ENCODE data around the gene CALHM3.

Gene CALHM3

GRCh38 chr10:103447187-103447586 is 31.9 kb downstream of the CALHM3 start:
- DNase-seq: no peak

- DNase-seq: no peak
Observed at GRCh38 chr10:103445767-103446567, 33.1 kb downstream of the CALHM3 start.

GRCh38 chr10:103445366-103445765 is 33.7 kb downstream of the CALHM3 start:
- DNase-seq: no peak

GRCh38 chr10:103444478-103444877 is 34.6 kb downstream of the CALHM3 start:
- no peak for DNase-seq

- no peak for DNase-seq
Observed at GRCh38 chr10:103443475-103444185, 35.4 kb downstream of the CALHM3 start.

- no peak for DNase-seq
Observed at GRCh38 chr10:103442031-103442461, 37.0 kb downstream of the CALHM3 start.

GRCh38 chr10:103441611-103442010 is 37.4 kb downstream of the CALHM3 start:
- DNase-seq: no peak

- no peak for DNase-seq
Observed at GRCh38 chr10:103441206-103441605, 37.8 kb downstream of the CALHM3 start.

GRCh38 chr10:103440416-103440815 is 38.6 kb downstream of the CALHM3 start:
- DNase-seq: no peak

GRCh38 chr10:103439776-103440175 is 39.3 kb downstream of the CALHM3 start:
- no peak for DNase-seq

- no peak for DNase-seq
Observed at GRCh38 chr10:103433858-103434257, 45.2 kb downstream of the CALHM3 start.

- DNase-seq: no peak
Observed at GRCh38 chr10:103431902-103432301, 47.1 kb downstream of the CALHM3 start.

- no peak for DNase-seq
Observed at GRCh38 chr10:103429647-103430046, 49.4 kb downstream of the CALHM3 start.

- no peak for DNase-seq
Observed at GRCh38 chr10:103428989-103429643, 49.9 kb downstream of the CALHM3 start.

- DNase-seq: no peak
Observed at GRCh38 chr10:103427866-103428265, 51.2 kb downstream of the CALHM3 start.

- DNase-seq: no peak
Observed at GRCh38 chr10:103423748-103424147, 55.3 kb downstream of the CALHM3 start.
